GM19025 (cell line): ENCODE results near the gene PPP6R2.
"Not testable (repeated sequence)": the region's sequence is repeated elsewhere in the genome, so short reads cannot be mapped to it uniquely, and the experiment has no call there.

ENCODE experiments used
- ATAC-seq: cut with Tn5 transposase; IDR thresholded peaks from one replicate; pipeline ENCODE4 v1.9.1; 2021; ENCODE audit warnings: mild to moderate bottlenecking, low read depth, moderate library complexity; ENCODE audit not compliant: unreplicated experiment

The PPP6R2 gene

GRCh38 chr22:50337262-50338041 lies 5.7 kb upstream of the PPP6R2 start:
- ATAC-seq: no peak

DNA sequence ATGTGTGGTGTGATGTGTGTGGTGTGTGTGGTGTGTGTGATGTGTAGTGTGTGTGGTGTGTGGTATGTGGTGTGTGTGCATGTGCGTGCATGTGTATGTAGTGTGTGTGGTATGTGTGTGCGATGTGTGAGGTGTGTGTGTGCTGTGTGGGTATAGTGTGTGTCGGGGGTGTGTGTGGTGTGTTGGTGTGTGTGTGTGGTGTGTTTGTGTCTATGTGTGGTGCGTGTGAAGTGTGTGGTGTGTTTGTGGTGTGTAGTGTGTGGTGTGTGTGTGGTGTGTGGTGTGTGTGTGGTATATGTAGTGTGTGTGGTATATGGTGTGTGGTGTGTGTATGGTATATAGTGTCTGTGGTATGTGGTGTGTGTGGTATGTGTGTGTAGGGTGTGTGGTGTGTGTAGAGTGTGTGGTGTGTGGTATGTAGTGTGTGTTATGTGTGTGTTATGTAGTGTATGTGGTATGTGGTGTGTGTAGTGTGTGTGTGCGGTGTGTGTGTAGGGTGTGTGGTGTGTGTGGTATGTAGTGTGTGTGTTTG lies 5.0 kb upstream of the PPP6R2 start:
- ATAC-seq: no peak

DNA sequence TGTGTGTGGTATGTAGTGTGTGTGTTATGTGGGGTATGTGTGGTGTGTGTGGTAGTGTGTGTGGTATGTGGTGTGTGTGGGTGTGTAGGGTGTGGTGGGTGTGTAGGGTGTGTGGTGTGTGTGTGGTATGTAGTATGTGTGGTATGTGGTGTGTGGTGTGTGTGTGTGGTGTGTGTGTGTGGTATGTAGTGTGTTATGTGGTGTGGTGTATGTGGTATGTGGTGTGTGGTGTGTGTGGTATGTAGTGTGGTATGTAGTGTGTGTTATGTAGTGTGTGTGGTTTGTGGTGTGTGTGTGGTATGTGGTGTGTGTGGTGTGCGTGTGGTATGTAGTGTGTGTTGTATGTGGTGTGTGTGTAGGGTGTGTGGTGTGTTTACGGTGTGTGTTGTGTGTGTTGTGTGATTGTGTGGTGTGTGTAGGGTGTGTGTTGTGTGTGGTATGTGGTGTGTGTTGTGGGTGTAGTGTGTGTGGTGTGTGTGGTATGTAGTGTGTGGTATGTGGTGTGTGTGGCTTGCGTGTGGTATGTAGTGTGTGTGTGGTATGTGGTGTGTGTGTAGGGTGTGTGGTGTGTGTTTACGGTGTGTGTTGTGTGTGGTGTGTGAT lies 4.2 kb upstream of the PPP6R2 start:
- ATAC-seq: no peak

DNA sequence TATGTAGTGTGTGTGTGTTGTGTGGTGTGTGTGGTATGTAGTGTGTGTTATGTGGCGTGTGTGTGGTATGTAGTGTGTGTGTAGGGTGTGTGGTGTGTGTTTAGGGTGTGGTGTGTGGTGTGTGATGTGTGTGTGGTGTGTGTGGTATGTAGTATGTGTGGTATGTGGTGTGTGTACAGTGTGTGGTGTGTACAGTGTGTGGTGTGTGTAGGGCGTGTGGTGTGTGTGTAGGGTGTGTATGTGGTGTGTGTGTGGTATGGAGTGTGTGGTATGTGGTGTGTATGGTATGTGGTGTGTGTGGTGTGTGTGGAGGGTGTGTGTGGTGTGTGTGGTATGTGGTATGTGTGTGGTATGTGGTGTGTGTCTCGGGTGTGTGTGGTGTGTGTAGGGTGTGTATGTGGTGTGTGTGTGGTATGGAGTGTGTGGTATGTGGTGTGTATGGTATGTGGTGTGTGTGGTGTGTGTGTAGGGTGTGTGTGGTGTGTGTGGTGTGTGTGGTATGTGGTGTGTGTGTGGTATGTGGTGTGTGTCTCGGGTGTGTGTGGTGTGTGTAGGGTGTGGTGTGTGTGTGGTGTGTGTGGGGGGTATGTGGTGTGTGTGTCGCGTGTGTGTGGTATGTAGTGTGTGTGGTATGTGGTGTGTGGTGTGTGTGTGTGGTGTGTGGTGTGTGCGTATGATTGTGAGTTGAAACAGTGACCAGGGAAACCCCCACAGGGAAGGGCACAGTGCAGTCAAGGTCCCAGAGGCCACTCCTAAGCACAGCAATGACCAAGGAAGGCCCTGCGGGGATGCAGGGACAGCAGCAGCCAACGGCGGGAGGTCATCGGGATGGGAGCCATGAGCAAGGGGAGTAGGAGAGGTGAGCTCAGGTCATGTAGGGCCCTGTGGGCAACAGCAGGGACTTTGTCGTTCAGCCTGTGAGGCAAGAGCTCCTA lies 2.9 kb upstream of the PPP6R2 start:
- ATAC-seq: no peak

GRCh38 chr22:50341977-50342650 lies 1.0 kb upstream of the PPP6R2 start:
- no peak for ATAC-seq

- ATAC-seq: no peak
These were observed 411 bp downstream of the PPP6R2 start for GRCh38 chr22:50343541-50343935.

- no peak for ATAC-seq
These were observed 3.3 kb downstream of the PPP6R2 start for GRCh38 chr22:50346470-50346869.

- ATAC-seq: no peak
These were observed 4.0 kb downstream of the PPP6R2 start for GRCh38 chr22:50347157-50347556.

DNA sequence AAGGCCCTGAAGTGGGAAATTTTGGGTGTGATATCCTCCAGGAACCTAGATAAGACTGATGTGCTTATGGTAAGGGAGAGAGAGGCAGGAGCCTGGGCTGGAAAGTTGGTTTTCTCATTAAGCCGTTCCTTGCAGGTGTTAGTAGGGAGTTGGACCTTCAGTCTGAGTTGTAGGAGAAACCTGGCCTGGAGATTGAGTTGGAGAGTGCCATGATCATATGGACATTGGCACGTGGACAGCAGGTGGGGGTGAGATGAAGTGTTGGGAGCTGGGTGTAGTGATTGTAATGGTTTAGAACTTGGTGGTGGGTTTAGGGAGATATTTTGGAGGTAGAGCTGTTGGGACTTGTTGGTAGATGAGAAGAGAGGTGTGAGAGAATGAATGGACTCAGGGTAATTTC lies 4.9 kb downstream of the PPP6R2 start:
- ATAC-seq: no peak

- ATAC-seq: no peak
These were observed 13.1 kb downstream of the PPP6R2 start for GRCh38 chr22:50356186-50356585.

DNA sequence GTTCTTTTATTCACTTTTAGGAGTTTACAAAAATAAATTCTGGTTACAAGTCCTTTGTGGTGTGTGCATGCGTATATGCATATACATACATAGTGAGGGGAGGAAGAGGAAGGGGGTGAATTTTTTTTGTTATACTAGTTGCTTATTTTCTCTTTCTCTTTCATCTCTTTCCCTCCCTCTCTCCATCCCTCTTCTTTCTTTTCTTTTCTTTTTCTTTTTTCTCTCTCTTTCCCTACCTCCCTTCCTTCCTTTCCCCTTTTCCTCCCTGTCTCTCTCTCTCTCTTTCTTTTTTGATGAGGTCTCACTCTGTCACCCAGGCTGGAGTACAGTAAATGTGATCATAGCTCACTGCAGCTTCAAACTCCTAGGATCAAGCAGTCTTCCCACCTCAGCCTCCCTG lies 14.1 kb downstream of the PPP6R2 start:
- ATAC-seq: no peak

GRCh38 chr22:50357756-50358155 lies 14.6 kb downstream of the PPP6R2 start:
- ATAC-seq: no peak

GRCh38 chr22:50360578-50360977 lies 17.5 kb downstream of the PPP6R2 start:
- ATAC-seq: no peak

GRCh38 chr22:50361222-50361621 lies 18.1 kb downstream of the PPP6R2 start:
- no peak for ATAC-seq

DNA sequence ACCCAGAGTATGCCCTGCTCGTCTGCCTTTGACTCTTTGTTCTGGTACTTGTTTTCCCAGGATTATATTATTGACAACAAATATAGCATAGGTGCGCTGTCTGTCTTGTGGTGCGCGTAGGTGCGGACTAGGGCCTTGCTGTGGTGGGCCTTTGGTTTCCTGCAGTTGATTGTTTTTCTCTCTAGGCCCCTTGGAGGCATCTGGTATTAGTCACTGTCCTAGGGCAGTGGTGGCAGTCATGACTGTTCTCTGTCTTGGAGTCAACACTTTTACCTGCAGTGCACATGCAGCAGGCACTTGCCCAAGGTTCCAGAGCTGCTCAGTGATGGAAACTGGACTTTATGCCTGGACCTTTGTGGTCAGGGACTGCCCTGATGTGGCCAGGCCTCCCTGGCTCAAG lies 18.6 kb downstream of the PPP6R2 start:
- ATAC-seq: no peak

GRCh38 chr22:50363166-50363802 lies 20.2 kb downstream of the PPP6R2 start:
- ATAC-seq: no peak

DNA sequence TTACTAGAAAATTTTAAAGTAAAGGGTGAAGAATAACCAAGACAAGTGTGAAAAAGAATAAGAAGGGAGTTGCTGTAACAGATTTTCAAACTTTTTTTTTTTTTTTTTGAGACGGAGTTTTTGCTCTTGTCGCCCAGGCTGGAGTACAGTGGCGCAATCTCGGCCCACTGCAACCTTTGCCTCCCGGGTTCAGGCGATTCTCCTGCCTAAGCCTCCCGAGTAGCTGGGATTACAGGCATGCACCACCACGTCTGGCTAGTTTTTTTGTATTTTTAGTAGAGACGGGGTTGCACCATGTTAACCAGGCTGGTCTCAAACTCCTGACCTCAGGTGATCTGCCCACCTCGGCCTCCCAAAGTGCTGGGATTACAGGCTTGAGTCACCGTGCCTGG lies 20.7 kb downstream of the PPP6R2 start:
- ATAC-seq: not testable (repeated sequence)

- no peak for ATAC-seq
These were observed 24.8 kb downstream of the PPP6R2 start for GRCh38 chr22:50367778-50368500.

DNA sequence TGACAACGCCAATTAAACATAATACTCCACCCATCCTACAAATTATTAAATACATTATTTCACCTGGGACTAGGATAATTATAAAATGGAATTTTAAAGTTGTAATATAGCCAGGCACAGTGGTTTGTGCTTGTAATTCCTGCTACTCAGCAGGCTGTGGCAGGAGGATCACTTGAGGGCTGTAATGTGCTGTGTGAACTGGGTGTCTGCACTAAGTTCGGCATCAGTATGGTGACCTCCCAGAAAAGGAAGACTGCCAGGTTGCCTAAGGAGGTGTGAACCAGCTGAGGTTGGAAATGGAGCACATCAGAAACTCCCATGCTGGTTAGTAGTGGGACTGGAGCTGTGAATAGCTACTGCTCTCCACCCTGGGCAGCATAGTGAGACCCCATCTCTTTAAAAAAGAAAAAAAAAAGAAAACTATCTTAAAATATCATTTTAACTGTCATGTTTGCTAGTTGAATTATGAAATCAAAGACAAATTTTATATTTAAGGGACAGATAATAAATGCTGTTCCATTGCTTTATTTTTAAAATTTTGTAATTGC lies 28.0 kb downstream of the PPP6R2 start:
- ATAC-seq: no peak
